Measurements from ENCODE around the gene CARD9.

DNA sequence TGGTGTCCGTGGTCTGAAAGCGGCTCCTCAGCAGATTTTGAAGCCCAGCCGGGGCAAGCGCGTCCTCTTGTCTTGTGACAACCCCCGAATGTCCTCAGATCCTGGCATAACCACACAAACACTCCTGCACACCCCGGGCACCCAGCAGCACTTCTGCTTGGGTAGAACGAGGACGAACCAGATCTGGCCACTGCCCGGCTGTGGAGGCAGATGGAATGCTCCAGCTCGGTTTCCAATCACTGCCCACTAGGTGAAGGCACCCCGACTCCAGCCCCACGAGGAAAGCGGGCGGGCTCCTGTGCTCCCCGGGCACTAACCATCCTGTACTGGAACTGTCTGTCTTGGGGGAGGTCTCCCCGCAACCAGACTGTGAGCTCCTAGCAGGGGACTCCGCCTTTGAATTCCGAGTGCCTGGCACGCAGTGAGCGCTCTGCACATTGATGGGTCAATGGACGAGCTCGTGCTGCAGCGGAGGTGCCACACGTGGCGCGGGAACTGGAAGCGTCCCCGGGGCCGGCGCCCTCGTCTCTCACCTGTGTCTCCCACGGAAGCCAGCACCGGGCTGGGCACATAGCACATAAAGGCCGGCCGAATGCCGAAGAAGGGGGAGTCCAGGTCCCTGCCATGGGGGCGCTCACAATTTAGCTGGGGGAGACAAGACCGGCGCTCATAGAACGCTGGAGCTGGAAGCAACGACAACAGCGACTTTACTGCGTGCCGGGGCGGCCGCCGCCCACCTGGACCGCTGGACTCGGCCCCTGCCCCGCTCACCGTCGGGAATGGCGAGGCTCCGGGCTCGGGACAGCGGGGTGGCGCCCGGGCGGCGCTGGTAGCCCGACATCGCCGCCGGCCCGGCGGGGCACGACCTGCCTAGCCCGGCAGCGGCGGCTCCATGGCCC lies 36.3 kb upstream of the CARD9 start:
- TF ChIP-seq, protein P1, sequence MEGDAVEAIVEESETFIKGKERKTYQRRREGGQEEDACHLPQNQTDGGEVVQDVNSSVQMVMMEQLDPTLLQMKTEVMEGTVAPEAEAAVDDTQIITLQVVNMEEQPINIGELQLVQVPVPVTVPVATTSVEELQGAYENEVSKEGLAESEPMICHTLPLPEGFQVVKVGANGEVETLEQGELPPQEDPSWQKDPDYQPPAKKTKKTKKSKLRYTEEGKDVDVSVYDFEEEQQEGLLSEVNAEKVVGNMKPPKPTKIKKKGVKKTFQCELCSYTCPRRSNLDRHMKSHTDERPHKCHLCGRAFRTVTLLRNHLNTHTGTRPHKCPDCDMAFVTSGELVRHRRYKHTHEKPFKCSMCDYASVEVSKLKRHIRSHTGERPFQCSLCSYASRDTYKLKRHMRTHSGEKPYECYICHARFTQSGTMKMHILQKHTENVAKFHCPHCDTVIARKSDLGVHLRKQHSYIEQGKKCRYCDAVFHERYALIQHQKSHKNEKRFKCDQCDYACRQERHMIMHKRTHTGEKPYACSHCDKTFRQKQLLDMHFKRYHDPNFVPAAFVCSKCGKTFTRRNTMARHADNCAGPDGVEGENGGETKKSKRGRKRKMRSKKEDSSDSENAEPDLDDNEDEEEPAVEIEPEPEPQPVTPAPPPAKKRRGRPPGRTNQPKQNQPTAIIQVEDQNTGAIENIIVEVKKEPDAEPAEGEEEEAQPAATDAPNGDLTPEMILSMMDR (IDR thresholded peaks at IDR 0.05), result no peak
- TF ChIP-seq POLR2AphosphoS5 (IDR thresholded peaks at IDR 0.05) (no peak), EP300 (IDR thresholded peaks at IDR 0.05) (no peak), POLR2A (IDR thresholded peaks at IDR 0.05) (no peak)

All from suprapubic skin (tissue), 4 donors.